ENCODE measurements around the gene MDP1. TPM values are rescaled to one million over a fixed set of nuclear protein-coding genes. Genes with fewer than 3 reads are reported as not detected.

MDP1 gene
- polyA plus RNA-seq, 1 of the 3 experiments (the other 2 are of a cell fraction), result 36.7 TPM

DNA sequence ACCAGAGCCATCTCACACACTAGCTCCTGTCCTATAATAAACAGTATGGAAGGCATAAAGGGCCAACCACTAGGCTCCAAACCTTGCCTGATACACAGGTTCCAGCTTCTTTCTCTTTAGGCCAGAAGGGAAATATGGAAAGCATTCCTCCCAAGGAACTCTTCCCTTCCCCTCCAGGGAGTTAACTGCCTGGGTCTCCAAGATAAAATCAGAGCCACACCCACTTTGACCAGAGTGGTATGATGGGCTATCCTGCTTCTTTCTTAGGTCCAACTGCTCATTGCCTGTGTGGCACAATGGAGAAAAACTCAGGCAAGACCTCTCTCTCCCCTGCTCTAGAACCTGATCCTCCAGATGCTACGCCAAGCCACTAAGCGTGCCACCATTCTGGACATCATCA is 8.2 kb downstream of the MDP1 start:
- no peaks in the 10 kb centered on the region for H4K20me1 ChIP-seq (ENCODE audit: insufficient read depth)
- POLR2A ChIA-PET, result interaction anchor here (1.1 kb wide), 1 partner anchor 12 kb away, joined by 3 read pairs; the partner anchor contains the start of gene TM9SF1
- no peaks in the 10 kb centered on the region for H3K9me2 ChIP-seq
- H3K9ac ChIP-seq, result no peak overlapping the region
- CTCF ChIA-PET, result interaction anchor here (1.1 to 1.2 kb wide), 2 partner anchors 8 to 101 kb away, joined by 3 to 4 read pairs; partner anchors contain the start of gene MDP1
- H3K4me3 ChIP-seq (ENCODE audit: low read depth in 2 of 2, low read length in 1 of 2), result no peak overlapping the region
- TF ChIP-seq, protein P1, sequence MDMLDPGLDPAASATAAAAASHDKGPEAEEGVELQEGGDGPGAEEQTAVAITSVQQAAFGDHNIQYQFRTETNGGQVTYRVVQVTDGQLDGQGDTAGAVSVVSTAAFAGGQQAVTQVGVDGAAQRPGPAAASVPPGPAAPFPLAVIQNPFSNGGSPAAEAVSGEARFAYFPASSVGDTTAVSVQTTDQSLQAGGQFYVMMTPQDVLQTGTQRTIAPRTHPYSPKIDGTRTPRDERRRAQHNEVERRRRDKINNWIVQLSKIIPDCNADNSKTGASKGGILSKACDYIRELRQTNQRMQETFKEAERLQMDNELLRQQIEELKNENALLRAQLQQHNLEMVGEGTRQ (IDR thresholded peaks at IDR 0.05; ENCODE audit: borderline replicate concordance, low read depth, low read length), result no peak
- TF ChIP-seq TEAD4 (IDR thresholded peaks at IDR 0.05; ENCODE audit: borderline replicate concordance, insufficient read depth), result no peak
- no peaks in the 10 kb centered on the region; a peak in 1 of 4 replicates for H3K4me1 ChIP-seq (ENCODE audit: control insufficient read depth in 1 of 2, insufficient read depth in 2 of 2, low read depth in 1 of 2, low read length in 1 of 2)
- DNase-seq, result no peak
- H3K79me2 ChIP-seq (ENCODE audit: insufficient read depth), result peaks cover 23% of the 10 kb centered on the region
- H3K27me3 ChIP-seq (ENCODE audit: insufficient read depth), result no peaks in the 10 kb centered on the region
- 95% methylated on average over 2 of the region's 2 CpGs for WGBS (ENCODE audit: low lambda C conversion rate)
- H3K4me2 ChIP-seq, result no peak overlapping the region
- H2AFZ ChIP-seq (ENCODE audit: low read depth), result no peak overlapping the region
- no peaks in the 10 kb centered on the region for H3K9me3 ChIP-seq
- peaks cover 53 to 55% of the 10 kb centered on the region in 2 experiments for H3K36me3 ChIP-seq (replicated peaks in 1 of 2; ENCODE audit: control insufficient read depth in 1 of 2, insufficient read depth in 2 of 2, low read length in 1 of 2)
- peaks cover 8% of the 10 kb centered on the region for H3F3A ChIP-seq (replicated peaks; ENCODE audit: insufficient read depth)
- no peak overlapping the region for H3K27ac ChIP-seq (ENCODE audit: low read depth in 2 of 2, low read length in 1 of 2)

DNA sequence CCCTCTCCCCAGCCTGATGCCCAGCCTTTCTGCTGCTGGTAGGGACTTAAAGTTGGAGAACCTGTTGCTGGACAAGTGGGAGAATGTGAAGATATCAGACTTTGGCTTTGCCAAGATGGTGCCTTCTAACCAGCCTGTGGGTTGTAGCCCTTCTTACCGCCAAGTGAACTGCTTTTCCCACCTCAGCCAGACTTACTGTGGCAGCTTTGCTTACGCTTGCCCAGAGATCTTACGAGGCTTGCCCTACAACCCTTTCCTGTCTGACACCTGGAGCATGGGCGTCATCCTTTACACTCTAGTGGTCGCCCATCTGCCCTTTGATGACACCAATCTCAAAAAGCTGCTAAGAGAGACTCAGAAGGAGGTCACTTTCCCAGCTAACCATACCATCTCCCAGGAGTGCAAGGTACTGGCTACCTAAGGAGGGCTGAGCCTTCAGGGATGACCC is 8.7 kb downstream of the MDP1 start:
- Histone ChIP-seq H3K9me2 (no peaks in the 10 kb centered on the region), H2AFZ (ENCODE audit: low read depth) (no peak overlapping the region), H3K79me2 (ENCODE audit: insufficient read depth) (peaks cover 18% of the 10 kb centered on the region), H3K4me1 (ENCODE audit: control insufficient read depth in 1 of 2, insufficient read depth in 2 of 2, low read depth in 1 of 2, low read length in 1 of 2) (no peaks in the 10 kb centered on the region; a peak in 1 of 4 replicates), H3K27me3 (ENCODE audit: insufficient read depth) (no peaks in the 10 kb centered on the region), H3K4me2 (no peak overlapping the region), H3K9ac (no peak overlapping the region), H3F3A (replicated peaks; ENCODE audit: insufficient read depth) (peaks cover 3% of the 10 kb centered on the region), H3K9me3 (no peaks in the 10 kb centered on the region), H3K4me3 (ENCODE audit: low read depth in 2 of 2, low read length in 1 of 2) (no peak overlapping the region), H3K27ac (ENCODE audit: low read depth in 2 of 2, low read length in 1 of 2) (no peak overlapping the region), H4K20me1 (ENCODE audit: insufficient read depth) (no peaks in the 10 kb centered on the region), H3K36me3 (replicated peaks in 1 of 2; ENCODE audit: control insufficient read depth in 1 of 2, insufficient read depth in 2 of 2, low read length in 1 of 2) (peaks cover 55 to 56% of the 10 kb centered on the region in 2 experiments)
- TF ChIP-seq POLR2AphosphoS5 (IDR thresholded peaks at IDR 0.05; ENCODE audit: low read depth, low read length) (no peak), ELF1 (IDR thresholded peaks at IDR 0.05) (no peak), EP300 (IDR thresholded peaks at IDR 0.05; ENCODE audit: borderline replicate concordance in 1 of 2, low read depth in 1 of 2, low read length in 1 of 2) (no peak), TEAD4 (IDR thresholded peaks at IDR 0.05; ENCODE audit: borderline replicate concordance, insufficient read depth) (no peak)
- TF ChIP-seq, protein P1 (IDR thresholded peaks at IDR 0.05; ENCODE audit: borderline replicate concordance, low read depth, low read length), result no peak
- no peak for DNase-seq
- WGBS (ENCODE audit: low lambda C conversion rate), result 94% methylated on average over 5 of the region's 5 CpGs
- CTCF ChIA-PET, result interaction anchor here (1.1 to 1.2 kb wide), 2 partner anchors 9 to 101 kb away, joined by 3 to 4 read pairs; partner anchors contain the start of gene MDP1
- POLR2A ChIA-PET, result interaction anchor here (1.1 kb wide), 1 partner anchor 11 kb away, joined by 3 read pairs; the partner anchor contains the start of gene TM9SF1

All from SK-N-SH (cell line).